Activated naive CD4-positive, alpha-beta T cell (primary cell): ENCODE data around the gene PHLPP1.

Experiments used
- DNase-seq, 4 experiments: peaks; one replicate each; lab custom pipeline; 2025; lab: John Stamatoyannopoulos, UW

Gene PHLPP1

GRCh38 chr18:62982600-62983251, 267.4 kb downstream of the PHLPP1 start:
- DNase-seq: peak in 2 of 4 experiments; percentile 29 to 36

- DNase-seq: no peak
Observed at GRCh38 chr18:62984656-62985315, 269.4 kb downstream of the PHLPP1 start.

GRCh38 chr18:62986490-62986889, 271.1 kb downstream of the PHLPP1 start:
- no peak for DNase-seq

- DNase-seq: no peak
Observed at GRCh38 chr18:62987055-62987830, 271.9 kb downstream of the PHLPP1 start.

GRCh38 chr18:62987859-62988258, 272.5 kb downstream of the PHLPP1 start:
- no peak for DNase-seq

GRCh38 chr18:62988471-62988870, 273.1 kb downstream of the PHLPP1 start:
- DNase-seq: no peak

- DNase-seq: no peak
Observed at GRCh38 chr18:62989195-62989594, 273.9 kb downstream of the PHLPP1 start.

GRCh38 chr18:62990653-62991052, 275.3 kb downstream of the PHLPP1 start:
- DNase-seq: no peak

GRCh38 chr18:62991389-62991788, 276.0 kb downstream of the PHLPP1 start:
- DNase-seq: no peak

GRCh38 chr18:62991959-62992358, 276.6 kb downstream of the PHLPP1 start:
- DNase-seq: no peak

- DNase-seq: no peak
Observed at GRCh38 chr18:62992877-62993365, 277.6 kb downstream of the PHLPP1 start.

GRCh38 chr18:62996566-62996965, 281.2 kb downstream of the PHLPP1 start:
- DNase-seq: no peak

- no peak for DNase-seq
Observed at GRCh38 chr18:62997076-62997475, 281.7 kb downstream of the PHLPP1 start.

- DNase-seq: no peak
Observed at GRCh38 chr18:62998443-62998842, 283.1 kb downstream of the PHLPP1 start.

- DNase-seq: no peak
Observed at GRCh38 chr18:62999392-62999791, 284.1 kb downstream of the PHLPP1 start.

GRCh38 chr18:62999921-63000320, 284.6 kb downstream of the PHLPP1 start:
- no peak for DNase-seq

- DNase-seq: no peak
Observed at GRCh38 chr18:63000839-63001238, 285.5 kb downstream of the PHLPP1 start.

- DNase-seq: no peak
Observed at GRCh38 chr18:63001861-63002260, 286.5 kb downstream of the PHLPP1 start.

- no peak for DNase-seq
Observed at GRCh38 chr18:63002305-63002704, 287.0 kb downstream of the PHLPP1 start.

GRCh38 chr18:63002803-63003445, 287.6 kb downstream of the PHLPP1 start:
- DNase-seq: no peak

GRCh38 chr18:63003899-63004298, 288.6 kb downstream of the PHLPP1 start:
- DNase-seq: no peak

- no peak for DNase-seq
Observed at GRCh38 chr18:63004466-63005089, 289.2 kb downstream of the PHLPP1 start.
